ENCODE data around the gene PCID2. TPM values are rescaled to one million over a fixed set of nuclear protein-coding genes. Genes with fewer than 3 reads are reported as not detected.

The PCID2 gene
- total RNA-seq, 1 experiment from 2014 or later, result 39.7 TPM

DNA sequence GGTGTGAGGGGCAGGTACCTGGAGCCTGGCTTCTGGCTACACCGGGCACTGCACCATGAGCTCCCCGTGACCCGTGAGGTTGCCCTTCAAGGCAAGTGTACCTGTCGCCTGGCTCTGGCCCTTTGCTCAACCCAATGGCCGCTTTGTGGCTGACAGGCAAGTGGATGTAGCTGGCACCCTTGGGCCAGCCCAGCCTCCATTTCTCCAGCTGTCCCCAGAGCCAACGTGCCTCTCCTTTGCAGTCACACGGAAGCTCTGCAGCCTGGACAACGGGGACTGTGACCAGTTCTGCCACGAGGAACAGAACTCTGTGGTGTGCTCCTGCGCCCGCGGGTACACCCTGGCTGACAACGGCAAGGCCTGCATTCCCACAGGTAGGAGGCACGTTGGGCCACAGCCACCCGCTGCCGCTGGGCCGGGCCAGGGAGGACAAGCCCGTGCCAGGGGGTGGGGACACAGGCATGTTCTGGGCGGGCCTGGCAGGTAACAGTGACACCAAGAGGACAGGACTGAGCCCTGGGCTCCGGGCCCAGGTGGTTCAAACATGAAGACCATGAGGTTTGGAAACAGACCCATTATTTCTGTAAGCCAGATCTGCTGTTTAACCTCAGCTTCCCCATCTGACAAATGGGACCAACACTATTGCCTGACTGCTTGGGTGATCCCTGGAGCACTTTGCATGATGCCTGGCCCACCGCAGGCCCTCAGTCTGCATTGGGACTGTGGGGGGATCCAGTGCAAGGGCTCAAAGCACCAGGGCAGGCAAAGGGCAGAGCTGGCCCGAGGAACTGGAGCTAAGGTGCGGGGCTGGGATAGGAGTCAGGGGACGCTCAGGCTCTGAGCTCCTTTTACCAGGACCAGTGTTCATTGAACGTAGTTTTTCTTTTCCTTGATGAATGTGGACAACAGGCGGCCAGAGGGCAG is 67.5 kb downstream of the PCID2 start:
- ATAC-seq (no peak), DNase-seq (ENCODE audit: low read depth, low spot score) (no peak)
- intact Hi-C loops (cut with micrococcal nuclease; ENCODE audit: unreplicated experiment) (no loop called here), in situ Hi-C loops (cut with HindIII; ENCODE audit: low pct_unique_long_range_greater_than_20kb, low sequenced_read_pairs) (no loop called here)
- no peak for TF ChIP-seq SIN3A (IDR thresholded peaks at IDR 0.05; ENCODE audit: borderline replicate concordance, insufficient read depth, low read depth, low read length)
- TF ChIP-seq POLR2AphosphoS5 (IDR thresholded peaks at IDR 0.05; ENCODE audit: low read depth, low read length), result no peak
- TF ChIP-seq, protein P1, sequence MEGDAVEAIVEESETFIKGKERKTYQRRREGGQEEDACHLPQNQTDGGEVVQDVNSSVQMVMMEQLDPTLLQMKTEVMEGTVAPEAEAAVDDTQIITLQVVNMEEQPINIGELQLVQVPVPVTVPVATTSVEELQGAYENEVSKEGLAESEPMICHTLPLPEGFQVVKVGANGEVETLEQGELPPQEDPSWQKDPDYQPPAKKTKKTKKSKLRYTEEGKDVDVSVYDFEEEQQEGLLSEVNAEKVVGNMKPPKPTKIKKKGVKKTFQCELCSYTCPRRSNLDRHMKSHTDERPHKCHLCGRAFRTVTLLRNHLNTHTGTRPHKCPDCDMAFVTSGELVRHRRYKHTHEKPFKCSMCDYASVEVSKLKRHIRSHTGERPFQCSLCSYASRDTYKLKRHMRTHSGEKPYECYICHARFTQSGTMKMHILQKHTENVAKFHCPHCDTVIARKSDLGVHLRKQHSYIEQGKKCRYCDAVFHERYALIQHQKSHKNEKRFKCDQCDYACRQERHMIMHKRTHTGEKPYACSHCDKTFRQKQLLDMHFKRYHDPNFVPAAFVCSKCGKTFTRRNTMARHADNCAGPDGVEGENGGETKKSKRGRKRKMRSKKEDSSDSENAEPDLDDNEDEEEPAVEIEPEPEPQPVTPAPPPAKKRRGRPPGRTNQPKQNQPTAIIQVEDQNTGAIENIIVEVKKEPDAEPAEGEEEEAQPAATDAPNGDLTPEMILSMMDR (IDR thresholded peaks at IDR 0.05), result no peak
- no peak for TF ChIP-seq REST (IDR thresholded peaks at IDR 0.05; ENCODE audit: insufficient read depth in 1 of 2, low read depth in 2 of 2, low read length in 1 of 2)
- no peak for TF ChIP-seq TCF7L2 (IDR thresholded peaks at IDR 0.05; ENCODE audit: low read depth, low read length)
- Histone ChIP-seq H3K4me3 (ENCODE audit: low read depth in 2 of 2, low read length in 2 of 2) (no peak overlapping the region), H3K9me3 (ENCODE audit: control insufficient read depth, insufficient read depth, low read depth, low read length) (no peaks in the 10 kb centered on the region), H3K4me1 (ENCODE audit: control insufficient read depth, insufficient read depth, low read length) (no peaks in the 10 kb centered on the region), H3K27ac (ENCODE audit: low read length) (no peak overlapping the region), H3K27me3 (ENCODE audit: control insufficient read depth, insufficient read depth, low read length) (no peaks in the 10 kb centered on the region), H3K36me3 (ENCODE audit: control insufficient read depth, insufficient read depth, low read length) (no peaks in the 10 kb centered on the region)
- ChIA-PET POLR2A (no interaction called here), CTCF (no interaction called here)
- no TSS peak for BruUV-seq (replicated peaks)

GRCh38 chr13:113139577-113139976 is 68.9 kb downstream of the PCID2 start:
- no peak overlapping the region for H3K4me3 ChIP-seq (ENCODE audit: low read depth in 2 of 2, low read length in 2 of 2)
- H3K36me3 ChIP-seq (ENCODE audit: control insufficient read depth, insufficient read depth, low read length), result no peaks in the 10 kb centered on the region
- DNase-seq (ENCODE audit: low read depth, low spot score) (no peak), ATAC-seq (no peak)
- BruUV-seq (replicated peaks), result no TSS peak
- H3K9me3 ChIP-seq (ENCODE audit: control insufficient read depth, insufficient read depth, low read depth, low read length), result no peaks in the 10 kb centered on the region
- POLR2A ChIA-PET, result no interaction called here
- no peaks in the 10 kb centered on the region for H3K4me1 ChIP-seq (ENCODE audit: control insufficient read depth, insufficient read depth, low read length)
- CTCF ChIA-PET, result no interaction called here
- in situ Hi-C loops (cut with HindIII; ENCODE audit: low pct_unique_long_range_greater_than_20kb, low sequenced_read_pairs), result no loop called here
- no peaks in the 10 kb centered on the region for H3K27me3 ChIP-seq (ENCODE audit: control insufficient read depth, insufficient read depth, low read length)
- TF ChIP-seq TCF7L2 (IDR thresholded peaks at IDR 0.05; ENCODE audit: low read depth, low read length) (no peak), REST (IDR thresholded peaks at IDR 0.05; ENCODE audit: insufficient read depth in 1 of 2, low read depth in 2 of 2, low read length in 1 of 2) (no peak)
- H3K27ac ChIP-seq (ENCODE audit: low read length), result no peak overlapping the region
- intact Hi-C loops (cut with micrococcal nuclease; ENCODE audit: unreplicated experiment), result no loop called here
